ENCODE measurements around the gene PGM1. TPM values are rescaled to one million over a fixed set of nuclear protein-coding genes. Genes with fewer than 3 reads are reported as not detected.

Gene PGM1
- total and polyA plus RNA-seq, 9 of the 15 experiments (the other 6 are each of a cell fraction or from before 2014, with no cell fraction given) = 0.03 to 0.31 (median 0.09) TPM; not detected in 5

DNA sequence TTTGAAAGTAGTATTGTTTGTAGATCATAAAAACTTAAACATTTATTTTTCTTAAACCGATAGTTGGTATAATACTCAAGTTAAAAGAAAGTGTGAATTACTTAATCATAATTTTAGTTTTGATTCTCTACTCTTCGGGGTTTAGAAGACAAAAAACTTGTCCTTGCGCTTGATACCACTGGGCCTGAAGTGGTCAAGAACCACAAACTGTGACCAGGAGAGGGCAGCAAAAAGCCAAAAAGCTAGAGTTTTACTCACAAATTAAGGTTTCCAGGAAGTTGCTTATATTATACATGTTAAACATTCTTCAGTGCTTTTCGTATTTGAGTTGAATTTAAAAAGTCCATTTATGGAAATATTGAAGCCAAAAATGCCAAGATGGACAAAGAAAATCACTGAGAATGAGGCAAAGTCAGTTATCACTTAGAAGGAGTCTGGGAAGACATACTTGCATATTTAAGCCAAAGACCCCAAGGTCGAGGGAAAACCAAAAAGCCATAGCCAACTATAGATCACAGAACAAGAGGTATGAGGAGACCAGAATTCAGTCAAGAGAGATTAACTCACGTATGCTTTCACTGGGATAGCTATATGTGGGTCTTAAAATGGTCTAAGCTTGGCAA is 35.7 kb upstream of the PGM1 start:
- H4K20me1 ChIP-seq (replicated peaks; ENCODE audit: control insufficient read depth, insufficient read depth, low read length) = no peaks in the 10 kb centered on the region
- H3K9ac ChIP-seq (ENCODE audit: insufficient read depth in 1 of 2, low read depth in 2 of 2, low read length in 2 of 2) = no peak overlapping the region
- H3K4me2 ChIP-seq (ENCODE audit: insufficient read depth, low read length) = no peak overlapping the region
- no TSS peak for BruUV-seq (replicated peaks)
- intact Hi-C loops (cut with micrococcal nuclease) (no loop called here), in situ Hi-C loops (cut with MboI) (no loop called here)
- 25% methylated on average over 6 of the region's 6 CpGs for WGBS (ENCODE audit: insufficient coverage, low coverage, missing lambda C conversion rate)
- H3K4me3 ChIP-seq = no peak overlapping the region
- H3K4me1 ChIP-seq (replicated peaks in 1 of 2; ENCODE audit: control insufficient read depth in 2 of 2, insufficient read depth in 2 of 2, low read length in 2 of 2) = no peaks in the 10 kb centered on the region
- ChIA-PET CTCF (ENCODE audit: low intra/inter-chr PET ratio) (interaction anchor here (1.2 kb wide), 1 partner anchor 18 kb away, joined by 3 read pairs; no protein-coding TSS in a partner anchor), POLR2A (interaction anchor here (0.6 kb wide), 1 partner anchor 427 kb away, joined by 3 read pairs; no protein-coding TSS in a partner anchor)
- ATAC-seq = peak; percentile 86
- 0 out of 2 replicates have a peak, but pooled peaks have one; percentile 14 for TF ChIP-seq EHMT2 (IDR thresholded peaks at IDR 0.05)
- TF ChIP-seq ZNF436 (CRISPR knock-in tag; IDR thresholded peaks at IDR 0.05) = no peak
- TF ChIP-seq ZZZ3 (IDR thresholded peaks at IDR 0.05) = no peak
- no peak for TF ChIP-seq MIER1 (IDR thresholded peaks at IDR 0.05; ENCODE audit: low read depth)
- no peak for TF ChIP-seq MYNN (IDR thresholded peaks at IDR 0.05)
- no peak for TF ChIP-seq MYNN (CRISPR knock-in tag; IDR thresholded peaks at IDR 0.05)
- TF ChIP-seq ZFX (CRISPR knock-in tag; IDR thresholded peaks at IDR 0.05) = no peak
- TF ChIP-seq, protein P1, sequence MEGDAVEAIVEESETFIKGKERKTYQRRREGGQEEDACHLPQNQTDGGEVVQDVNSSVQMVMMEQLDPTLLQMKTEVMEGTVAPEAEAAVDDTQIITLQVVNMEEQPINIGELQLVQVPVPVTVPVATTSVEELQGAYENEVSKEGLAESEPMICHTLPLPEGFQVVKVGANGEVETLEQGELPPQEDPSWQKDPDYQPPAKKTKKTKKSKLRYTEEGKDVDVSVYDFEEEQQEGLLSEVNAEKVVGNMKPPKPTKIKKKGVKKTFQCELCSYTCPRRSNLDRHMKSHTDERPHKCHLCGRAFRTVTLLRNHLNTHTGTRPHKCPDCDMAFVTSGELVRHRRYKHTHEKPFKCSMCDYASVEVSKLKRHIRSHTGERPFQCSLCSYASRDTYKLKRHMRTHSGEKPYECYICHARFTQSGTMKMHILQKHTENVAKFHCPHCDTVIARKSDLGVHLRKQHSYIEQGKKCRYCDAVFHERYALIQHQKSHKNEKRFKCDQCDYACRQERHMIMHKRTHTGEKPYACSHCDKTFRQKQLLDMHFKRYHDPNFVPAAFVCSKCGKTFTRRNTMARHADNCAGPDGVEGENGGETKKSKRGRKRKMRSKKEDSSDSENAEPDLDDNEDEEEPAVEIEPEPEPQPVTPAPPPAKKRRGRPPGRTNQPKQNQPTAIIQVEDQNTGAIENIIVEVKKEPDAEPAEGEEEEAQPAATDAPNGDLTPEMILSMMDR (IDR thresholded peaks at IDR 0.05 in 2 of 3, conservative IDR thresholded peaks at IDR 0.05 in 1 of 3; ENCODE audit: insufficient read depth in 2 of 3, low read depth in 1 of 3, low read length in 3 of 3) = peak; percentile 50 to 61 (median 57); a peak in 5 of 6 replicates
- TF ChIP-seq HDAC8 (tag; IDR thresholded peaks at IDR 0.05) = no peak
- 0 out of 2 replicates have a peak, but pooled peaks have one; percentile 21 for TF ChIP-seq ELF1 (tag; IDR thresholded peaks at IDR 0.05)
- no peak for TF ChIP-seq SOX6 (IDR thresholded peaks at IDR 0.05)
- TF ChIP-seq, protein P2, sequence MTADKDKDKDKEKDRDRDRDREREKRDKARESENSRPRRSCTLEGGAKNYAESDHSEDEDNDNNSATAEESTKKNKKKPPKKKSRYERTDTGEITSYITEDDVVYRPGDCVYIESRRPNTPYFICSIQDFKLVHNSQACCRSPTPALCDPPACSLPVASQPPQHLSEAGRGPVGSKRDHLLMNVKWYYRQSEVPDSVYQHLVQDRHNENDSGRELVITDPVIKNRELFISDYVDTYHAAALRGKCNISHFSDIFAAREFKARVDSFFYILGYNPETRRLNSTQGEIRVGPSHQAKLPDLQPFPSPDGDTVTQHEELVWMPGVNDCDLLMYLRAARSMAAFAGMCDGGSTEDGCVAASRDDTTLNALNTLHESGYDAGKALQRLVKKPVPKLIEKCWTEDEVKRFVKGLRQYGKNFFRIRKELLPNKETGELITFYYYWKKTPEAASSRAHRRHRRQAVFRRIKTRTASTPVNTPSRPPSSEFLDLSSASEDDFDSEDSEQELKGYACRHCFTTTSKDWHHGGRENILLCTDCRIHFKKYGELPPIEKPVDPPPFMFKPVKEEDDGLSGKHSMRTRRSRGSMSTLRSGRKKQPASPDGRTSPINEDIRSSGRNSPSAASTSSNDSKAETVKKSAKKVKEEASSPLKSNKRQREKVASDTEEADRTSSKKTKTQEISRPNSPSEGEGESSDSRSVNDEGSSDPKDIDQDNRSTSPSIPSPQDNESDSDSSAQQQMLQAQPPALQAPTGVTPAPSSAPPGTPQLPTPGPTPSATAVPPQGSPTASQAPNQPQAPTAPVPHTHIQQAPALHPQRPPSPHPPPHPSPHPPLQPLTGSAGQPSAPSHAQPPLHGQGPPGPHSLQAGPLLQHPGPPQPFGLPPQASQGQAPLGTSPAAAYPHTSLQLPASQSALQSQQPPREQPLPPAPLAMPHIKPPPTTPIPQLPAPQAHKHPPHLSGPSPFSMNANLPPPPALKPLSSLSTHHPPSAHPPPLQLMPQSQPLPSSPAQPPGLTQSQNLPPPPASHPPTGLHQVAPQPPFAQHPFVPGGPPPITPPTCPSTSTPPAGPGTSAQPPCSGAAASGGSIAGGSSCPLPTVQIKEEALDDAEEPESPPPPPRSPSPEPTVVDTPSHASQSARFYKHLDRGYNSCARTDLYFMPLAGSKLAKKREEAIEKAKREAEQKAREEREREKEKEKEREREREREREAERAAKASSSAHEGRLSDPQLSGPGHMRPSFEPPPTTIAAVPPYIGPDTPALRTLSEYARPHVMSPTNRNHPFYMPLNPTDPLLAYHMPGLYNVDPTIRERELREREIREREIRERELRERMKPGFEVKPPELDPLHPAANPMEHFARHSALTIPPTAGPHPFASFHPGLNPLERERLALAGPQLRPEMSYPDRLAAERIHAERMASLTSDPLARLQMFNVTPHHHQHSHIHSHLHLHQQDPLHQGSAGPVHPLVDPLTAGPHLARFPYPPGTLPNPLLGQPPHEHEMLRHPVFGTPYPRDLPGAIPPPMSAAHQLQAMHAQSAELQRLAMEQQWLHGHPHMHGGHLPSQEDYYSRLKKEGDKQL (CRISPR knock-in tag; IDR thresholded peaks at IDR 0.05; ENCODE audit: borderline replicate concordance) = no peak
- no peak overlapping the region for H3K27ac ChIP-seq (ENCODE audit: extremely low read depth, low read depth, low read length)
- H3K9me3 ChIP-seq (replicated peaks; ENCODE audit: control insufficient read depth, insufficient read depth, low read depth, low read length) = no peaks in the 10 kb centered on the region
- no peaks in the 10 kb centered on the region for H3K79me2 ChIP-seq (ENCODE audit: control insufficient read depth, insufficient read depth, low read length)
- no peaks in the 10 kb centered on the region for H3K9me1 ChIP-seq (ENCODE audit: control insufficient read depth, insufficient read depth, low read length)
- no peaks in the 10 kb centered on the region for H3K27me3 ChIP-seq (ENCODE audit: control insufficient read depth in 2 of 2, insufficient read depth in 2 of 2, low read length in 2 of 2)
- peak; percentile 93 for FAIRE-seq
- no peaks in the 10 kb centered on the region for H3K36me3 ChIP-seq (ENCODE audit: control insufficient read depth, insufficient read depth, low read length)
- peak overlapping the region; percentile 80 for H2AFZ ChIP-seq (ENCODE audit: low read depth, low read length)
- DNase-seq (ENCODE audit: extremely low read depth in 1 of 4, low spot score in 3 of 4) = peak; percentile 11 to 50 (median 36)

Data from K562 (cell line).